ENCODE results near the gene SULT2B1. TPM values are rescaled to one million over a fixed set of nuclear protein-coding genes. Genes with fewer than 3 reads are reported as not detected.

SULT2B1 gene
- total RNA-seq, 4 donors from 2014 or later, result not detected

GRCh38 chr19:48607359-48607755, 55.4 kb downstream of the SULT2B1 start:
- H3K36me3 ChIP-seq, result no peaks in the 10 kb centered on the region
- H3K27me3 ChIP-seq, result no peaks in the 10 kb centered on the region
- no peak for DNase-seq (ENCODE audit: low spot score in 2 of 2)
- no peaks in the 10 kb centered on the region for H3K4me1 ChIP-seq
- H3K9me3 ChIP-seq, result no peaks in the 10 kb centered on the region
- TF ChIP-seq CTCF (IDR thresholded peaks at IDR 0.05) (no peak), POLR2A (IDR thresholded peaks at IDR 0.05) (no peak), EP300 (IDR thresholded peaks at IDR 0.05) (no peak)
- H3K27ac ChIP-seq, result no peak overlapping the region
- WGBS, 2 donors, result 63 to 82% methylated on average over 5 to 7 of the region's 7 CpGs
- no peak overlapping the region for H3K4me3 ChIP-seq

- Histone ChIP-seq H3K4me3 (no peak overlapping the region), H3K36me3 (no peaks in the 10 kb centered on the region), H3K9me3 (no peaks in the 10 kb centered on the region), H3K27ac (no peak overlapping the region), H3K4me1 (no peaks in the 10 kb centered on the region), H3K27me3 (no peaks in the 10 kb centered on the region)
- no peak for DNase-seq (ENCODE audit: low spot score in 2 of 2)
- WGBS, 2 donors, result 14% methylated on average over 4 to 8 of the region's 9 CpGs
- TF ChIP-seq CTCF (IDR thresholded peaks at IDR 0.05), result peak; percentile 8 to 40 (median 19)
- no peak for TF ChIP-seq POLR2A (IDR thresholded peaks at IDR 0.05)
- no peak for TF ChIP-seq EP300 (IDR thresholded peaks at IDR 0.05)
These were observed 56.9 kb downstream of the SULT2B1 start for GRCh38 chr19:48608798-48609263.

- TF ChIP-seq CTCF (IDR thresholded peaks at IDR 0.05) (no peak), EP300 (IDR thresholded peaks at IDR 0.05) (no peak), POLR2A (IDR thresholded peaks at IDR 0.05) (no peak)
- 89 to 93% methylated on average over 20 of the region's 20 CpGs for WGBS, 2 donors
These were observed 57.7 kb downstream of the SULT2B1 start for GRCh38 chr19:48609571-48610108.

GRCh38 chr19:48611872-48612271, 59.9 kb downstream of the SULT2B1 start:
- H3K4me1 ChIP-seq, result peaks cover 0 to 27% (median 3%) of the 10 kb centered on the region in 4 donors

More at GRCh38 chr19:48609571-48610108, 57.7 kb downstream of the SULT2B1 start:
- Histone ChIP-seq H3K36me3 (peaks cover 0 to 3% (median 0%) of the 10 kb centered on the region in 3 donors), H3K27me3 (no peaks in the 10 kb centered on the region), H3K4me1 (peaks cover 0 to 4% (median 0%) of the 10 kb centered on the region in 4 donors), H3K9me3 (no peaks in the 10 kb centered on the region), H3K27ac (no peak overlapping the region), H3K4me3 (no peak overlapping the region)
- no peak for DNase-seq (ENCODE audit: low spot score in 2 of 2)

More at GRCh38 chr19:48611872-48612271, 59.9 kb downstream of the SULT2B1 start:
- no peaks in the 10 kb centered on the region for H3K27me3 ChIP-seq
- no peak overlapping the region for H3K4me3 ChIP-seq
- H3K36me3 ChIP-seq, result peaks cover 0 to 25% (median 13%) of the 10 kb centered on the region in 3 donors
- 76 to 85% methylated on average over 13 to 14 of the region's 14 CpGs for WGBS, 2 donors
- TF ChIP-seq EP300 (IDR thresholded peaks at IDR 0.05) (no peak), CTCF (IDR thresholded peaks at IDR 0.05) (no peak), POLR2A (IDR thresholded peaks at IDR 0.05) (no peak)
- H3K27ac ChIP-seq, result no peak overlapping the region
- no peaks in the 10 kb centered on the region for H3K9me3 ChIP-seq
- no peak for DNase-seq (ENCODE audit: low spot score in 2 of 2)
